Stimulated activated CD4-positive, alpha-beta T cell treated with anti-CD3 and anti-CD28 coated beads, Interleukin-1b, Interleukin-23, amount 100 ng/mL, for 1 hour (primary cell): Measurements from ENCODE around the gene IRS1.

Experiments
- DNase-seq, 2 donors: peaks; one replicate each; pipeline ENCODE4 v3.0.0-alpha.2; 2020; ENCODE audit warnings: low read depth in 2 of 2

Gene IRS1

GRCh38 chr2:226691255-226691654 is 108.4 kb downstream of the IRS1 start:
- DNase-seq, result no peak

DNA sequence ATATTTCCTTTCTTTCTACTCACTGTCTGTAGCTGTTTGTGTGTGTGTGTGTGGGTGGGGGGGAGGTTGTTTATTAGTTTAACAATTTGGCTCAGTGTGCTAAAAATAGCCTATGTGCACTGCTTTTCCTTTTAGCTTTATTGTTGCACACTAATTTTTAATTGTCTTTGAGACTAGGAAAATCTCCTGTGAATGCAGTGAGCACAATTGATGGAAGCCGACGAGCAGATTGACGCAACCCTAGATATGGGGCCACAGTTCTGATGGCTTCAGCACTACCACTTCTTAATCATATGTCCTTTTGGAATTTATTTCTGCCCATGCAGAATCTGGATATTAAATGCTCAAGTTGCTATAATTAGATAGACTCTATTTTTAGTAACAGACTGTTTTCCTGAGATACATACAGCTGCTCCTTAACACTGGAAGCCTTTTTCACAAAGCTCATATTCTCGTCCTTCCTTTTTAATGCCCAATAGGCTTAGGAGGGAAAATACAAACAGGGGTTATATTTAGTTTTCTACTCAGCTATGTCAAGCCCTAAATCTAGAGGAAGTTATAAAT is 109.1 kb downstream of the IRS1 start:
- no peak for DNase-seq

GRCh38 chr2:226687641-226688253 is 111.9 kb downstream of the IRS1 start:
- DNase-seq, result no peak

- DNase-seq, result no peak
Observed at GRCh38 chr2:226684563-226684959, 115.1 kb downstream of the IRS1 start.

DNA sequence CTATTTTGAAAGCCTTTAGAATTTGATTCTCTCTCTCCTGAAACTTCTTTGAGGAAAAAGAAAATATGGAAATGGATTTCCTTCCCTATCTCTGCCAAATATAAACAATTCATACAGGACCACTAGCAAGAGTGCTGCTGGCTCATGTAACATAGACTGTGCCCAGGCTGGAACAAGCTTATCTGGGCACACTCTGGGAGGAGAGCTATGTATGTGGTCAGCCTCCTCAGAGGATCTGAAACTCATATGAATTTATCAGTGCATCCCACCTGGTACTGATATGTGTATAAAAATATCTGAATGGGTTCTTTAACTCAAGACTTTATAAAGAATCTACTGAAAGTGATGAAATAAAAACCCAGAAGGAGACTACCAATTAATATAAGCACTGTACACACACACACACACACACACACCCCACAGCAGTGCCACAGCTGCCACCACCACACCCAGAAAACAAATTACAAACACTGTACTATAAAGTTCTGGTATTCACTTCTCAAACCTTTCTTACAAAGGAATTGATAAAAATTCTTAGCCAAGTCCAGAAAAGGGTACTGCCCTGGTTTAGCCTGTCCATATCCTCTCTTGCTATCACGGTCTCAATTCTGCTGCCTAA is 115.6 kb downstream of the IRS1 start:
- DNase-seq, result no peak

DNA sequence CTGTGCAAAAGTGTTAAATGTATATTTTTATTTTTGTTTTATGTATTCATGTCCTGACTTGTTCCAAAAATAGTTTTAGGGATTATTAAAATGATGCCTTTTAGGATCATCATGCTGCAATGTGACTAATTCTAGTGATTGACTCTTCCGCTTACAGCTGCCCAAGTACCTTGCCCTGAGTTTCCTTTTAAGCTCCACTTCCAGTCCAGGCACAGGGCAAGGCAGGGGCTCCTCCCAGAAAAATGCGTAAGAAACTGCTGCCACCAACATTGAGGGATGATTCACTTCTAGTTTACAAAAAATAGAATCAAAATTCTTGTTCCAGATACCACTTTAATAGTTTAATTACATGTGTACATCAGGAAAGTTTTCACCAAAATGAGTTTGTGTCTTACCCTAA is 116.4 kb downstream of the IRS1 start:
- DNase-seq, result no peak
